ENCODE measurements around the gene LHX4. TPM values are rescaled to one million over a fixed set of nuclear protein-coding genes. Genes with fewer than 3 reads are reported as not detected.
A peak's percentile ranks its signal among the peaks of the same experiment; 100 is the strongest.

LHX4 gene
- total and polyA plus RNA-seq, 7 donors, result 0.01 to 0.04 TPM; not detected in 5

DNA sequence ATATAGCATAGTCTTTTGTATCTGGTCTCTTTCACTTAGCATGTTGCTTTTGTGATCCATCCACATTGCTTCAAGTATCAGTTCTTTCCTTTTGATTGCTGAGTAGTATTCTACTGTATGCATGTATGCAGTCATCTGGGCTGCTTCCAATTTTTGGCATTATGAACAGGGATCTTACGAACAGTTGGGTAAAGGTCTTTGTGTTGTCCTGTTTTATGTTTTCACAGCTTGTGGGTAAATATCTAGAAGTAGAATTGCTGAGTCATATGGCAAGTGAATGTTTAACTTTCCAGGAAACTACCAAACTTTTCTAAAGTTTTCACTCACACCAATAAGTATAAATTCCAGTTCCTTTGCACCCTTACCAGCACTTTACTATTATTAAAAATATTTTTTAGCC is 60.9 kb downstream of the LHX4 start:
- H3K4me1 ChIP-seq, result no peaks in the 10 kb centered on the region

DNA sequence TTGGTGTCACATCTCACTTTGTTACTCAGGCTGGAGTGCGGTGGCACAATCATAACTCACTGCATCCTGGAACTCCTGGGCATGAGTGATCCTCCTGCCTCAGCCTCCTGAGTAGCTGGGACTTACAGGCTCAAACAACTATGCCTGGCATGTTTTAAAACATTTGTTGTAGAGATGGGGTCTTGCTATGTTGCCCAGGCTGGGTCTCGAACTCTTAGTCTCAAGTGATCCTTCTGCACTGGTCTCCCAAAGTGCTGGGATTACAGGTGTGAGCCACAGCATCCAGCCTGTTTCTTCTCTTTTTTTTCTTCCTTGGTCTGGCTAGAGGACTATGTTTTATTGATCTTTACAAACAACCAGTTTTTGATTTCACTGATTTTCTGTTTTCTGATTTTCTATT is 64.6 kb downstream of the LHX4 start:
- Histone ChIP-seq H3K4me1 (peaks cover 2% of the 10 kb centered on the region), H3K27ac (no peak overlapping the region), H3K9me3 (no peaks in the 10 kb centered on the region), H3K27me3 (ENCODE audit: insufficient read depth in 3 of 3, low read length in 2 of 3) (no peaks in the 10 kb centered on the region), H3K4me3 (no peak overlapping the region), H3K36me3 (ENCODE audit: insufficient read depth in 1 of 2, low read depth in 1 of 2) (no peaks in the 10 kb centered on the region)
- no peak for ATAC-seq
- no peak for DNase-seq
- WGBS, 3 donors, result 96 to 100% (median 99%) methylated on average over 2 of the region's 2 CpGs
- TF ChIP-seq, protein P1, sequence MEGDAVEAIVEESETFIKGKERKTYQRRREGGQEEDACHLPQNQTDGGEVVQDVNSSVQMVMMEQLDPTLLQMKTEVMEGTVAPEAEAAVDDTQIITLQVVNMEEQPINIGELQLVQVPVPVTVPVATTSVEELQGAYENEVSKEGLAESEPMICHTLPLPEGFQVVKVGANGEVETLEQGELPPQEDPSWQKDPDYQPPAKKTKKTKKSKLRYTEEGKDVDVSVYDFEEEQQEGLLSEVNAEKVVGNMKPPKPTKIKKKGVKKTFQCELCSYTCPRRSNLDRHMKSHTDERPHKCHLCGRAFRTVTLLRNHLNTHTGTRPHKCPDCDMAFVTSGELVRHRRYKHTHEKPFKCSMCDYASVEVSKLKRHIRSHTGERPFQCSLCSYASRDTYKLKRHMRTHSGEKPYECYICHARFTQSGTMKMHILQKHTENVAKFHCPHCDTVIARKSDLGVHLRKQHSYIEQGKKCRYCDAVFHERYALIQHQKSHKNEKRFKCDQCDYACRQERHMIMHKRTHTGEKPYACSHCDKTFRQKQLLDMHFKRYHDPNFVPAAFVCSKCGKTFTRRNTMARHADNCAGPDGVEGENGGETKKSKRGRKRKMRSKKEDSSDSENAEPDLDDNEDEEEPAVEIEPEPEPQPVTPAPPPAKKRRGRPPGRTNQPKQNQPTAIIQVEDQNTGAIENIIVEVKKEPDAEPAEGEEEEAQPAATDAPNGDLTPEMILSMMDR (IDR thresholded peaks at IDR 0.05), result no peak
- intact Hi-C loops (cut with DNase I), result no loop called here

More for the DNA sequence above, 60.9 kb downstream of the LHX4 start:
- no peak for ATAC-seq
- no peak overlapping the region for H3K4me3 ChIP-seq
- peaks cover 0 to 13% of the 10 kb centered on the region in 2 donors for H3K36me3 ChIP-seq (ENCODE audit: insufficient read depth in 1 of 2, low read depth in 1 of 2)
- intact Hi-C loops (cut with DNase I), result no loop called here
- DNase-seq, result no peak
- no peak overlapping the region for H3K27ac ChIP-seq
- H3K27me3 ChIP-seq (ENCODE audit: insufficient read depth in 3 of 3, low read length in 2 of 3), result no peaks in the 10 kb centered on the region
- TF ChIP-seq, protein P1 (IDR thresholded peaks at IDR 0.05), result no peak
- 93 to 95% (median 94%) methylated on average over 1 of the region's 1 CpG for WGBS, 3 donors
- H3K9me3 ChIP-seq, result no peaks in the 10 kb centered on the region

DNA sequence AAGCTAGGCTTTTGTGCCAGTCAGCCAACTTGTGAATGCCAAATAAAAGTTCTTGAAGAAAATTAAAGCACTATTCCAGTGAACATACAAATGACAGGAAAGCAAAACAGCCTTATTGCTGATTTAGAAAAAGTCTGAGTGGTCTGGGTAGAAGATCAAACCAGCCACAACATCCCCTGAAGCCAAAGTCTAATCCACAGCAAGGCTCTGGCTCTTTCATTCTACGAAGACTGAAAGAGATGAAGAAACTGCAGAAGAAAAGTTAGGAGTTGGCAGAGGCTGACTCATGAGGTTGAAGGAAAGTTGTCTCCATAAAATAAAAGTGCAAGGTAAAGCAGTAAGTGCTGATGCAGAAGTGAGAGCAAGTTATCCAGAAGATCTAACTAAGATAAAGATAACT is 65.9 kb downstream of the LHX4 start:
- no peak for ATAC-seq
- Histone ChIP-seq H3K27me3 (ENCODE audit: insufficient read depth in 3 of 3, low read length in 2 of 3) (no peaks in the 10 kb centered on the region), H3K9me3 (no peaks in the 10 kb centered on the region), H3K36me3 (ENCODE audit: insufficient read depth in 1 of 2, low read depth in 1 of 2) (no peaks in the 10 kb centered on the region), H3K4me1 (peaks cover 4% of the 10 kb centered on the region), H3K4me3 (no peak overlapping the region), H3K27ac (no peak overlapping the region)
- WGBS, 3 donors, result 100% methylated on average over 1 of the region's 1 CpG
- DNase-seq, result no peak
- TF ChIP-seq, protein P1 (IDR thresholded peaks at IDR 0.05), result no peak
- intact Hi-C loops (cut with DNase I), result no loop called here

DNA sequence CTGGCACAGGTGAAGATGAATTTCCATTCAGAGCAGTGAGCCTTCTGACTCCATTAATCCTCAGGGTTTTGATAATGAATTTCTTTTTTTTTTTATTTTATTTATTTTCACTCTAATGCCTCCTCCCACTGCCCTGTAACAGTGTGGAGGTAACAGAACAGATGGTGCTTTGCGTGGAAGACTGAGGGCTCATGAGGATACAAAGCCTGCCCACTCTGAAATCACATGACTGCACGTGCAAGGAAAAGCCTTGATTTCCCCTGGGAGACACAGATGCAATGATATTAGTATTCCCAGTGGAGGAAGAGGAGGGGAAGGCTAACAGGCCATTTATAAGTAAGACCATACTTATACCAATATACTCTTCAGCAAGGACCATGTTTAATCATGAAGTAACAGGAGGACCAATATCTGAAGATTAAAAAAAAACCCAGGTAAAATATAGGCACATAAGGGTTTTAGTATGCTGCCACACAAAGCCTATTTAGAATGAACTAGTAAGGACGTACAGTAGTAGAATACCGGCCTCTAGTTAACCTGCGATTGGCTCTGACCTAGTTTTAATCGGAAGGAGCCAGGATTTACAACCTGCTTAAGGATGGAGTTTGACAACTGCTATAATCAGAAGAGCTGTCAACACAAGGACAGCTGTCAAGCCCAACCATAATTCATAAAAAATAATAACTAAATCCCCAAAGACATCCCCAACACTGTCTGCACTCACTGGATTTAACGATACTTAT is 69.6 kb downstream of the LHX4 start:
- intact Hi-C loops (cut with DNase I), result no loop called here
- ATAC-seq (peak in 1 of 4 donors; percentile 55), DNase-seq (no peak)
- H3K4me3 ChIP-seq, result no peak overlapping the region
- H3K9me3 ChIP-seq, result no peaks in the 10 kb centered on the region
- TF ChIP-seq, protein P1 (IDR thresholded peaks at IDR 0.05), result no peak
- H3K27me3 ChIP-seq (ENCODE audit: insufficient read depth in 3 of 3, low read length in 2 of 3), result no peaks in the 10 kb centered on the region
- no peaks in the 10 kb centered on the region for H3K36me3 ChIP-seq (ENCODE audit: insufficient read depth in 1 of 2, low read depth in 1 of 2)
- no peak overlapping the region for H3K27ac ChIP-seq
- H3K4me1 ChIP-seq, result peaks cover 4% of the 10 kb centered on the region
- WGBS, 3 donors, result 37 to 53% (median 39%) methylated on average over 7 of the region's 7 CpGs

Measured in psoas muscle (tissue), 8 donors.